Esophagus squamous epithelium (tissue), 5 donors: Measurements from ENCODE around the gene FLNB. TPM values are rescaled to one million over a fixed set of nuclear protein-coding genes. Genes with fewer than 3 reads are reported as not detected.
A peak's percentile ranks its signal among the peaks of the same experiment; 100 is the strongest.

Source experiments
- DNase-seq: peaks from one replicate; lab custom pipeline; 2025; lab: John Stamatoyannopoulos, UW
- H3K27ac ChIP-seq, 4 donors: fragments of 200-600 bp; sonication (generic); one replicate each; pipeline ENCODE4 v1.5.1; 2016 to 2019; ENCODE audit warnings: mild to moderate bottlenecking in 1 of 4
- H3K27me3 ChIP-seq, 4 donors: fragments of 200-600 bp; sonication (generic); 1 replicate in 3 of 4; 2 replicates in 1 of 4; pipeline versions ENCODE4 v1.5.1 to v1.6.0; 2017 to 2021; ENCODE audit warnings: antibody characterized with exemption in 1 of 4
- H3K36me3 ChIP-seq, 3 donors: fragments of 200-600 bp; sonication (generic); one replicate each; pipeline ENCODE4 v1.5.1; 2016 to 2019
- H3K4me1 ChIP-seq, 3 donors: fragments of 200-600 bp; sonication (generic); one replicate each; pipeline ENCODE4 v1.5.1; 2017 to 2019
- H3K4me3 ChIP-seq, 4 donors: fragments of 200-600 bp; sonication (generic); 1 replicate in 3 of 4; 2 replicates in 1 of 4; pipeline ENCODE4 v1.5.1; 2016 to 2019; ENCODE audit warnings: mild to moderate bottlenecking in 2 of 4, moderate library complexity in 1 of 4
- H3K9me3 ChIP-seq, 3 donors: fragments of 200-600 bp; sonication (generic); one replicate each; pipeline ENCODE4 v1.5.1; 2016 to 2019
- CTCF ChIP-seq, 6 experiments: fragments of 450-650 bp in 4 of 6; fragments of 200-600 bp in 2 of 6; sonication (generic) in 2 of 6; IDR thresholded peaks; one replicate each; pipeline ENCODE4 v1.5.1; 2016 to 2019; ENCODE audit warnings: antibody characterized with exemption in 6 of 6, mild to moderate bottlenecking in 4 of 6, moderate library complexity in 4 of 6
- POLR2A ChIP-seq, 4 donors: fragments of 450-650 bp; IDR thresholded peaks; one replicate each; pipeline ENCODE4 v1.6.1; 2017; ENCODE audit warnings: antibody characterized with exemption in 4 of 4, mild to moderate bottlenecking in 4 of 4, moderate library complexity in 3 of 4
- WGBS, 2 donors: methylation state at CpG; one replicate each; pipeline ENCODE4 v1.1.5; 2018; 5-methylcytosine and 5-hydroxymethylcytosine counted together
- intact Hi-C: fragments of 100-400 bp; cut with DNase I; formaldehyde crosslinking; loops from one replicate; pipeline ENCODE4 v1.15.0; 2022
- total RNA-seq, 4 donors: library from RNA; depleted of rRNA; stranded (reverse); fragments of >200 nt; gene quantifications; one replicate each; pipeline ENCODE4 v1.1.0, GENCODE V29; 2016
- donor health status: DM: yes; HTN: yes; CAD: no.

FLNB gene
- total RNA-seq, 4 donors from 2014 or later = 65.4 to 77.0 (median 71.5) TPM

DNA sequence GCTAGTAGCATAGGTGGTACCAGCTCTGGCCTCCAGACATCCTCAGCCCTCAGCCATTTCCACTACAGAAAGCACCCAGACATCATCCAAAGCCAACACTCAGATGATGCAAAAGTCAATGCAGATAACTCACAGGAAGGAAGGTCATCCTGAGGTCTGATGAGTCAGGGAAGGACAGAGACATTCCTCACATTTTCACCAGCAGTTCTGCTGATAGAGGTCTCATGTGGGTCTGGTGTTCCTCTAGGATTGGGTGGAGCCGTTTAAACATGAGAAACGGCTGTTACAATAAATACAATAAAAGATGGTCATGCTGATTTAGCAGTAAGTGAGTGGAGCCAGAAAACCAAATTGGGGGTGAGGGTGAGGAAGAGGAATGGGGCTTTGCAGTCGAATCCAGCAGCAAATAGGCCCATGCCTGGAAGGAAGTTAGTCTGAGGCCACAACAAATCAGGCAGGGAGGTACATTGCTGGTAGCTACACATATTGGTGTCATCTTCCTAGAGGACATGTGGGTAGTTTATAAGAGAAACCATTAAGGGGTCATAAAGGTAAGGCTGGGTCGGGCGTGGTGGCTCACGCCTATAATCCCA lies 33.3 kb upstream of the FLNB start:
- H3K27ac ChIP-seq = peak overlapping the region in 1 of 4 donors; percentile 7
- 49 to 60% methylated on average over 6 of the region's 6 CpGs for WGBS, 2 donors
- H3K4me1 ChIP-seq = peaks cover 7 to 51% (median 28%) of the 10 kb centered on the region in 3 donors
- H3K4me3 ChIP-seq = no peak overlapping the region
- DNase-seq = no peak
- TF ChIP-seq CTCF (IDR thresholded peaks at IDR 0.05) (no peak), POLR2A (IDR thresholded peaks at IDR 0.05) (no peak)
- no peaks in the 10 kb centered on the region for H3K27me3 ChIP-seq
- intact Hi-C loops = no loop called here
- no peaks in the 10 kb centered on the region for H3K36me3 ChIP-seq
- H3K9me3 ChIP-seq = no peaks in the 10 kb centered on the region

DNA sequence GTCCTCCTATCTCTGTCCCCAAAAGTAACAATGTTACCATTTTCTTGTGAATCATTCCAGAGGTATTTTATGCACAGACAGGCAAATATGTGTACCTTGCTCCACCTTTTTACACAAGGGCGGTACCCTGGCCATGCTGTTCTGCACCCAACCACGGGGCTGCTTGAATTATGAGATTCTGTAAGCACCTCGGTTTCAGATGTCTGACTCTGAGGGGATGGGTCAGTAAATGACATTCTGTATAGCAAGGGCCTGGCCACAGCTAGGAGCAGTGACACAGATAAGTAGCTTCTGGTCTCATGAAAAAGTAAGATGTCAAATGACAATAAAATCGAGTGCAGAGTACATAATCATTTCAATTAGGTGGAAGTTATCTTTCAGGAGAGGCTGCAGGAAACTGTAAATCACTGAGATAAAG lies 30.4 kb upstream of the FLNB start:
- H3K27me3 ChIP-seq = no peaks in the 10 kb centered on the region
- no peak for DNase-seq
- peaks cover 0 to 26% (median 6%) of the 10 kb centered on the region in 3 donors for H3K4me1 ChIP-seq
- WGBS, 2 donors = 31 to 51% methylated on average over 4 of the region's 4 CpGs
- intact Hi-C loops = no loop called here
- no peak for TF ChIP-seq POLR2A (IDR thresholded peaks at IDR 0.05)
- TF ChIP-seq CTCF (IDR thresholded peaks at IDR 0.05) = no peak
- H3K4me3 ChIP-seq = no peak overlapping the region
- no peaks in the 10 kb centered on the region for H3K9me3 ChIP-seq
- H3K27ac ChIP-seq = no peak overlapping the region
- H3K36me3 ChIP-seq = no peaks in the 10 kb centered on the region

GRCh38 chr3:57978316-57978715 lies 29.9 kb upstream of the FLNB start:
- no peaks in the 10 kb centered on the region for H3K9me3 ChIP-seq
- intact Hi-C loops = no loop called here
- no peak for DNase-seq
- peak overlapping the region in 1 of 4 donors; percentile 5 for H3K27ac ChIP-seq
- TF ChIP-seq POLR2A (IDR thresholded peaks at IDR 0.05) = no peak
- no peak for TF ChIP-seq CTCF (IDR thresholded peaks at IDR 0.05)
- peaks cover 4 to 26% (median 6%) of the 10 kb centered on the region in 3 donors for H3K4me1 ChIP-seq
- 55 to 73% methylated on average over 7 to 8 of the region's 8 CpGs for whole genome bisulfite sequencing, 2 donors
- no peaks in the 10 kb centered on the region for H3K27me3 ChIP-seq
- no peak overlapping the region for H3K4me3 ChIP-seq
- no peaks in the 10 kb centered on the region for H3K36me3 ChIP-seq

- no peak overlapping the region for H3K4me3 ChIP-seq
- no peaks in the 10 kb centered on the region for H3K27me3 ChIP-seq
- peaks cover 6 to 28% (median 17%) of the 10 kb centered on the region in 3 donors for H3K4me1 ChIP-seq
- H3K9me3 ChIP-seq = no peaks in the 10 kb centered on the region
- intact Hi-C loops = no loop called here
- no peak for TF ChIP-seq POLR2A (IDR thresholded peaks at IDR 0.05)
- no peak for DNase-seq
- H3K27ac ChIP-seq = no peak overlapping the region
- no peaks in the 10 kb centered on the region for H3K36me3 ChIP-seq
- WGBS, 2 donors = 69 to 78% methylated on average over 1 of the region's 1 CpG
Observed at GRCh38 chr3:57980416-57980815, 27.8 kb upstream of the FLNB start.

DNA sequence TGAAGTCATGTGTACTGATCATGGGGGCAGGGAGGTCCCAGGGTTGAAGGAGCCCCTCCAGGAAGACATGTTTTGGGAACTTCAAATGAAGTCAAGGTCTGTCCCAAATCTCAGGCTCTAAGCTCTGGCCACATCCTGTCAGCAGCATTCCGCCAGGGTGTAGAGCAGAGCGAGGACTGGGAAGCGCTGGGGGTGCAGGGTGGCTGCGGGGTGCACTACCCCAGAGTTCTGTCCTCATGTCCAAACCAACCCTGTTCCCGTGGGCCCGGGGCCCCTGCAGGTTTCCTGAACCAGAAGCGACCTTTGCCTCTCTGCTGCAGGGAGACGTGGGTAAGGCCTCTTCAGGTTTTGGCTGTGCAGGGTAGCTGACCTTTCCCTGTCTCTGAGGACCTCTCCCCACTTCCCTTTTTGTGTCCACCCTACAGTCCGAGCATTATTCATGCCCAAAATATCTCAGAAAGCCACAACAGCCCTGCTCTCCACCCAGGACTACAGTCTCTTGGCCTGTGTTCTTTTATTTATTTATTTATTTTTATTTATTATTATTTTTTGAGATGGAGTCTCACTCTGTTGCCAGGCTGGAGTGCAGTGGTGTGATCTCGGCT lies 26.6 kb upstream of the FLNB start:
- Histone ChIP-seq H3K9me3 (no peaks in the 10 kb centered on the region), H3K4me1 (peaks cover 6 to 28% (median 17%) of the 10 kb centered on the region in 3 donors), H3K36me3 (no peaks in the 10 kb centered on the region), H3K27me3 (no peaks in the 10 kb centered on the region), H3K4me3 (no peak overlapping the region), H3K27ac (no peak overlapping the region)
- intact Hi-C loops = no loop called here
- WGBS, 2 donors = 72 to 79% methylated on average over 6 to 10 of the region's 10 CpGs
- TF ChIP-seq POLR2A (IDR thresholded peaks at IDR 0.05) (no peak), CTCF (IDR thresholded peaks at IDR 0.05) (no peak)
- DNase-seq = no peak
